ENCODE data around the gene FKBP2. TPM values are rescaled to one million over a fixed set of nuclear protein-coding genes. Genes with fewer than 3 reads are reported as not detected.
A peak's percentile ranks its signal among the peaks of the same experiment; 100 is the strongest.

Gene FKBP2
- total and polyA plus RNA-seq, 2 of the 13 experiments (the other 11 are each of a cell fraction or from before 2014, with no cell fraction given): 30.1 to 53.3 TPM

DNA sequence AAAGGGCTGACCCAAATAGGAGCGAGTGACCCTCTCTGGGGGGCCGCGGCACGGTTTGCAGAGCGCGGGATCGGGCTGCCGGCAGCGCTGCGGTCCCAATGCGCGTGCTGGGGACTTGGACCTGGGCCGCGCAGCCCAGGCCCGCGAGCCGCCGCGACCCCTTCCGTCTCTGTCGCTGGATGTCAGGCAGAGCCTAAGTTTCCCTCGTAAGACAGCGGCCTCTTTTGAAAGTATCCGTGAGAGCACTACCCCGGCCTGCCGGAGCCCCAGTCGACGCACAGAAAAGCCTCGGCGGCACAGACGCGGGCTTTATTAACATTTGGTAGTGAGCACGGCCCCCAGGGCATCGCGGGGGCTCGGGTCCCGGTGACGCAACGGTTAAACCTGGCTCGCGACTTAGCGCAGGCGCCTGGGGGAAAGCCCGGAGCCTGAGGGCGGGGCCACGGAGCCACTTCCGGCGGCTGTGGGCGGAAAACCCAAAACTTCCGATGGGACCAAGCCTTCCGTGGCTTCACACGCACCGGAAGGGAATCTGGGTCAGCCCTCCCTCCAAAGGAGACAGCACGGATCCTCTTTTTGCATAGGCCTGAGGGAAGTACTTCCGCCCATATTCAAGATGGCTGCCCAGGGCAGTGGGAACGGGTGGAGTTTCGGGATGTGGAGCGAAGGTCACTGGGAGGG, 28.8 kb downstream of the FKBP2 start (continued):
- TF ChIP-seq, protein P1, sequence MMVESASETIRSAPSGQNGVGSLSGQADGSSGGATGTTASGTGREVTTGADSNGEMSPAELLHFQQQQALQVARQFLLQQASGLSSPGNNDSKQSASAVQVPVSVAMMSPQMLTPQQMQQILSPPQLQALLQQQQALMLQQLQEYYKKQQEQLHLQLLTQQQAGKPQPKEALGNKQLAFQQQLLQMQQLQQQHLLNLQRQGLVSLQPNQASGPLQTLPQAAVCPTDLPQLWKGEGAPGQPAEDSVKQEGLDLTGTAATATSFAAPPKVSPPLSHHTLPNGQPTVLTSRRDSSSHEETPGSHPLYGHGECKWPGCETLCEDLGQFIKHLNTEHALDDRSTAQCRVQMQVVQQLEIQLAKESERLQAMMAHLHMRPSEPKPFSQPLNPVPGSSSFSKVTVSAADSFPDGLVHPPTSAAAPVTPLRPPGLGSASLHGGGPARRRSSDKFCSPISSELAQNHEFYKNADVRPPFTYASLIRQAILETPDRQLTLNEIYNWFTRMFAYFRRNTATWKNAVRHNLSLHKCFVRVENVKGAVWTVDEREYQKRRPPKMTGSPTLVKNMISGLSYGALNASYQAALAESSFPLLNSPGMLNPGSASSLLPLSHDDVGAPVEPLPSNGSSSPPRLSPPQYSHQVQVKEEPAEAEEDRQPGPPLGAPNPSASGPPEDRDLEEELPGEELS (CRISPR knock-in tag; IDR thresholded peaks at IDR 0.05): peak; percentile 43; the same call in 1 of the 2 replicates
- TF ChIP-seq HDAC2 (CRISPR knock-in tag; IDR thresholded peaks at IDR 0.05): peak; percentile 64
- TF ChIP-seq ZNF781 (CRISPR knock-in tag; IDR thresholded peaks at IDR 0.05; ENCODE audit: borderline replicate concordance, not compliant biosample characterization): no peak
- no peak; the same call in 1 of the 2 replicates for TF ChIP-seq THAP8 (CRISPR knock-in tag; IDR thresholded peaks at IDR 0.05; ENCODE audit: borderline replicate concordance)
- TF ChIP-seq KMT2A (CRISPR knock-in tag; IDR thresholded peaks at IDR 0.05): peak; percentile 56; the same call in 1 of the 2 replicates
- TF ChIP-seq ZNF564 (CRISPR knock-in tag; IDR thresholded peaks at IDR 0.05): no peak; the same call in 1 of the 2 replicates
- TF ChIP-seq ZNF691 (CRISPR knock-in tag; IDR thresholded peaks at IDR 0.05; ENCODE audit: borderline replicate concordance, low read depth): no peak; the same call in 1 of the 2 replicates
- no peak; the same call in 1 of the 2 replicates for TF ChIP-seq BORCS8-MEF2B (CRISPR knock-in tag; IDR thresholded peaks at IDR 0.05)
- TF ChIP-seq NR2F6 (IDR thresholded peaks at IDR 0.05): peak; percentile 52
- TF ChIP-seq NR2F6 (CRISPR knock-in tag; IDR thresholded peaks at IDR 0.05): peak; percentile 83
- TF ChIP-seq TBX3 (IDR thresholded peaks at IDR 0.05; ENCODE audit: borderline replicate concordance): no peak
- TF ChIP-seq ETV5 (CRISPR knock-in tag; IDR thresholded peaks at IDR 0.05; ENCODE audit: borderline replicate concordance): peak; percentile 89
- 0 out of 2 replicates have a peak, but pooled peaks have one; percentile 1 for TF ChIP-seq BCL3 (CRISPR knock-in tag; IDR thresholded peaks at IDR 0.05)
- TF ChIP-seq FOXJ3 (CRISPR knock-in tag; IDR thresholded peaks at IDR 0.05; ENCODE audit: borderline replicate concordance): peak; percentile 66; the same call in 1 of the 2 replicates
- peak; percentile 79 for TF ChIP-seq ZBTB7B (CRISPR knock-in tag; IDR thresholded peaks at IDR 0.05)
- peak; percentile 93 for TF ChIP-seq AGO1 (IDR thresholded peaks at IDR 0.05; ENCODE audit: low read depth, low read length, poor library complexity, severe bottlenecking)
- no peak for TF ChIP-seq THYN1 (CRISPR knock-in tag; IDR thresholded peaks at IDR 0.05; ENCODE audit: borderline replicate concordance, low read depth)
- TF ChIP-seq NR2F2 (IDR thresholded peaks at IDR 0.05; ENCODE audit: borderline replicate concordance, low read depth): peak; percentile 49; the same call in 1 of the 2 replicates
- peak; percentile 55; the same call in 1 of the 2 replicates for TF ChIP-seq RELA (CRISPR knock-in tag; IDR thresholded peaks at IDR 0.05)
- TF ChIP-seq CBX2 (IDR thresholded peaks at IDR 0.05; ENCODE audit: low read depth, low read length): no peak
- TF ChIP-seq CBX2 (CRISPR knock-in tag; IDR thresholded peaks at IDR 0.05; ENCODE audit: low read depth): no peak
- peak; percentile 42; the same call in 1 of the 2 replicates for TF ChIP-seq ATF7-NPFF (CRISPR knock-in tag; IDR thresholded peaks at IDR 0.05; ENCODE audit: low read depth)
- peak; percentile 34; the same call in 1 of the 2 replicates for TF ChIP-seq CBX5 (CRISPR knock-in tag; IDR thresholded peaks at IDR 0.05; ENCODE audit: borderline replicate concordance)
- no peak for TF ChIP-seq NFIB (CRISPR knock-in tag; IDR thresholded peaks at IDR 0.05; ENCODE audit: borderline replicate concordance)
- TF ChIP-seq KDM3A (CRISPR knock-in tag; IDR thresholded peaks at IDR 0.05; ENCODE audit: low read depth): no peak
- TF ChIP-seq ZNF557 (CRISPR knock-in tag; IDR thresholded peaks at IDR 0.05): peak; percentile 49; the same call in 1 of the 2 replicates
- no peak; the same call in 1 of the 2 replicates for TF ChIP-seq BCL6 (CRISPR knock-in tag; IDR thresholded peaks at IDR 0.05)

All from HepG2 (cell line).